K562 (cell line): ENCODE measurements around the gene DDAH1.

ENCODE experiments used
- BACH1 ChIP-seq: fragments of 200-800 bp; sonication (Bioruptor generic); IDR thresholded peaks from 2 replicates; pipeline ENCODE4 v1.6.1; 2016; ENCODE audit warnings: missing genetic modification characterization, missing compliant biosample characterization
- CBX5 ChIP-seq: IDR thresholded peaks from 2 replicates; pipeline ENCODE4 v1.6.1; 2014; ENCODE audit warnings: low read depth, borderline replicate concordance
- CTCF ChIP-seq, 3 experiments: IDR thresholded peaks in 2 of 3; conservative IDR thresholded peaks in 1 of 3; 2 replicates each; pipeline ENCODE4 v1.5.1; 2011 to 2012; ENCODE audit warnings: low read length in 3 of 3, mild to moderate bottlenecking in 3 of 3, control low read depth in 2 of 3, improper control_type of control experiment in 1 of 3, inconsistent platforms in 1 of 3, low read depth in 1 of 3, mixed read lengths in 1 of 3, moderate library complexity in 1 of 3; ENCODE audit not compliant: insufficient read depth in 2 of 3
- HDGF ChIP-seq: fragments of 450-650 bp; IDR thresholded peaks from 2 replicates; pipeline ENCODE4 v1.6.1; 2016
- MXD1 ChIP-seq: fragments of 250-450 bp; sonication (Bioruptor Pico); IDR thresholded peaks from 2 replicates; pipeline ENCODE4 v1.8.0; 2021; ENCODE audit warnings: borderline replicate concordance, mild to moderate bottlenecking, moderate library complexity; ENCODE audit not compliant: poor library complexity, severe bottlenecking
- NBN ChIP-seq: fragments of 450-650 bp; IDR thresholded peaks from 2 replicates; pipeline ENCODE4 v1.6.1; 2016; ENCODE audit warnings: low read depth, mild to moderate bottlenecking
- NFIX ChIP-seq: fragments of 250-450 bp; sonication (Bioruptor Pico); IDR thresholded peaks from 2 replicates; pipeline ENCODE4 v1.4.0; 2020; ENCODE audit warnings: low read depth, mild to moderate bottlenecking, moderate library complexity
- NFYB ChIP-seq: IDR thresholded peaks from 2 replicates; pipeline ENCODE4 v1.6.1; 2011; ENCODE audit warnings: mild to moderate bottlenecking, moderate library complexity; ENCODE audit not compliant: insufficient read length; ENCODE audit errors: extremely low read depth
- POLR2A ChIP-seq: fragments of 450-650 bp; conservative IDR thresholded peaks from 2 replicates; pipeline ENCODE4 v1.6.1; 2016
- ZBTB8A ChIP-seq: fragments of 450-650 bp; IDR thresholded peaks from 2 replicates; pipeline ENCODE4 v1.6.1; 2018; ENCODE audit warnings: mild to moderate bottlenecking, moderate library complexity; ENCODE audit not compliant: partially characterized antibody
- ZNF551 ChIP-seq: fragments of 250-450 bp; sonication (Bioruptor Pico); IDR thresholded peaks from 2 replicates; pipeline ENCODE4 v1.5.0; 2021; ENCODE audit warnings: mild to moderate bottlenecking, moderate library complexity

- TF ChIP-seq NFIX (CRISPR knock-in tag) (no peak), NBN (no peak), CBX5 (no peak), MXD1 (CRISPR knock-in tag) (no peak), ZBTB8A (no peak), NFYB (no peak), ZNF551 (no peak), POLR2A (no peak), HDGF (no peak), CTCF (IDR thresholded peaks at IDR 0.05 in 2 of 3, conservative IDR thresholded peaks at IDR 0.05 in 1 of 3; ENCODE audit: insufficient read depth in 2 of 3, low read depth in 1 of 3, low read length in 3 of 3) (no peak), BACH1 (tag) (no peak)
Observed at GRCh38 chr1:85378534-85378933, 86.4 kb downstream of the DDAH1 start.
